Measurements from ENCODE around the gene VPS37D.
"Not testable (repeated sequence)": the region's sequence is repeated elsewhere in the genome, so short reads cannot be mapped to it uniquely, and the experiment has no call there.

VPS37D gene

GRCh38 chr7:73667344-73668102, at the start of gene VPS37D:
VPS37D (plus strand) TSS chr7:73667831; CDS start chr7:73667959, 128 bp downstream.
- peak; percentile 95 for DNase-seq (ENCODE audit: low spot score)

GRCh38 chr7:73618538-73618937, 49.1 kb upstream of the VPS37D start:
- DNase-seq (ENCODE audit: low spot score): no peak

DNA sequence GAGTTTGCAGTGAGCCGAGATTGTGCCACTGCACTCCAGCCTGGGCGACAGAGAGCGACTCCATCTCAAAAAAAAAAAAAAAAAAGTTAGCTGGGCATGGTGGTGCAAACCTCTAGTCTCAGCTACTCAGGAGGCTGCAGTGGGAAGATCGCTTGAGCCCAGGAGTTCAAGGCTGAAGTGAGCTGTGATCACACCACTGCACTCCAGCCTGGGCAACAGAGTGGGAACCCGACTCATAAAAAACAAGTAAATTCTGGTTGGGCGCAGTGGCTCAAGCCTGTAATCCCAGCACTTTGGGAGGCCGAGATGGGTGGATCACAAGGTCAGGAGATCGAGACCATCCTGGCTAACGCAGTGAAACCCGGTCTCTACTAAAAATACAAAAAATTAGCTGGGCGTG, 48.2 kb upstream of the VPS37D start:
- DNase-seq (ENCODE audit: low spot score): not testable (repeated sequence)

DNA sequence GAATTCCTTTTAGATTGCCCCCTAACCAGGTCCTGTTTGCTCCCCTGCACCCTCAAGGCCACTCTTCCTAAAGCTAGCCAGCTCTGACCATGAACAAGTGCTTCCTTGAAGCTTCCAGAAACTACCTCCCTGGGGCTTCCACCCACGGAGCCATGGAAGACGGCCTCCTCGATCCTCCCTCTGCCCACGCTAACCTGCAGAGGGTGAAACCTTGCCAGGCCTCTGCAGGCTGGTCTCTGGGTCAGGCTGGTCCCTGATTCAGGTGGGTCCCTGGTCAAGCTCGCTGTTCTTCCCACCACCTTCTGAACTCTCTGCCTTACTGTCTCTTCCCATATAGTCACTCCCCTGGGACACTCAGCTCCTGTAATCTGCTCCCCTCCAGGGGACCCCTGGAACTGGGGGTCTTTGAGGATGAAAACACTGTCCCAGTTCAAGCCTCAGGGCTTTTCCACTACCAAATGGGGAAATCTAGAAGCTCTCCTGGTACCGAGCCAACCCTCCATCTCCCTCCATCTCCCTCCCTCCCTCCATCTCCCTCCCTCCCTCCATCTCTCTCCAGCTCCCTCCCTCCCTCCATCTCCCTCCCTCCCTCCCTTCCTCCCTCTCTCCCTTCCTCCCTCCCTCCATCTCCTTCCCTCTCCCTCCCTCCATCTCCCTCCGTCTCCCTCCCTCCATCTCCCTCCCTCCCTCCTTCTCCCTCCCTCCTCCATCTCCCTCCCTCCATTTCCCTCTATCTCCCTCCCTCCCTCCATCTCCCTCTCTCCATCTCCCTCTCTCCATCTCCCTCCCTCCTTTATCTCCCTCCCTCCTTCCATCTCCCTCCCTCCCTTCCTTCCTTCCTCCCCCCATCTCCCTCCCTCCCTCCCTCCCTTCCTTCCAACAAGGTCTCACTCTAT, 46.2 kb upstream of the VPS37D start:
- no peak for DNase-seq (ENCODE audit: low spot score)

GRCh38 chr7:73622527-73622908, 45.1 kb upstream of the VPS37D start:
- no peak for DNase-seq (ENCODE audit: low spot score)

DNA sequence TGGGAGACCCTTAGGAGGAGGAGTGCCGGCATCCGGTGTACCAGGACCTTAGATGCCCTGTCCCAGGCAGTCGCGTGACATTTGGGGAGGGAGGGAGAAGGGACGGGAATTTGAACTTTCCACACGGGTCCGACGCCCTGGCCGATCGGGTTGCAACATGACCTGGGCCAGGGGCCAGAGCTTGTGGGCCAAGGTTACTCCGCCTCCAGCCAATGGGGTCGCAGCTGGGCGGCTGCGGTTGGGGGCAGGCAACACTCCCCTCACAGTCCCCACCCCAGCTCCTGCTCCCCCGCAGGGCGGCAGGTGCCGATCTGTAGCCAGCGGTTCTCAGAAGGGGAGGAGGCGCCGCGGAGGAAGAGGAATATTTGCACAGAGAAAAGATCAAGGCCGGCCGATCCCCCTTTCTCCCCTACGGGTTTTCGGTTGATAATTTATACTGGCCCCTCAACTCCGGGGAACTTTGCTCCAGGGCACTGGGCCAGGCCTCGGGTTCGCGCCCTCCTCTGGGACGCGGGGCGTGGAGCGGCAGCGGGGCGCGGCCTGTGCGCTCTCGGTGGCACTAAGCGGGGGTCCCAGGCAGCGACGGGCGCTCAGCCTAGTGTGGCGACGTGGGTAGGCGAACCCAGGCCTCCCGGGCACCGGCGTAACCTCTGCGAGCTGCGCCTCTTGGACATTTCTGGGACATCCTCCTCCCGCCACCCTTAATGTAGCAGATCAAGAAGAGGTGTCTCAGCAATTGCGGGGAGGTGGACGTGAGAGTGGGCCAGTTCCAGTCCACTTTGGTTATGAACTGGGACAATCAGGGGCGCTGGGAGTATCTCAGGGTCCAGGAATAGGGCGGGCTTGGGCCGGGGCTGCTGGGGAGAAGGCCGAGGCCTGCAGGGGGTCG, 44.5 kb upstream of the VPS37D start:
- DNase-seq (ENCODE audit: low spot score): peak; percentile 48

DNA sequence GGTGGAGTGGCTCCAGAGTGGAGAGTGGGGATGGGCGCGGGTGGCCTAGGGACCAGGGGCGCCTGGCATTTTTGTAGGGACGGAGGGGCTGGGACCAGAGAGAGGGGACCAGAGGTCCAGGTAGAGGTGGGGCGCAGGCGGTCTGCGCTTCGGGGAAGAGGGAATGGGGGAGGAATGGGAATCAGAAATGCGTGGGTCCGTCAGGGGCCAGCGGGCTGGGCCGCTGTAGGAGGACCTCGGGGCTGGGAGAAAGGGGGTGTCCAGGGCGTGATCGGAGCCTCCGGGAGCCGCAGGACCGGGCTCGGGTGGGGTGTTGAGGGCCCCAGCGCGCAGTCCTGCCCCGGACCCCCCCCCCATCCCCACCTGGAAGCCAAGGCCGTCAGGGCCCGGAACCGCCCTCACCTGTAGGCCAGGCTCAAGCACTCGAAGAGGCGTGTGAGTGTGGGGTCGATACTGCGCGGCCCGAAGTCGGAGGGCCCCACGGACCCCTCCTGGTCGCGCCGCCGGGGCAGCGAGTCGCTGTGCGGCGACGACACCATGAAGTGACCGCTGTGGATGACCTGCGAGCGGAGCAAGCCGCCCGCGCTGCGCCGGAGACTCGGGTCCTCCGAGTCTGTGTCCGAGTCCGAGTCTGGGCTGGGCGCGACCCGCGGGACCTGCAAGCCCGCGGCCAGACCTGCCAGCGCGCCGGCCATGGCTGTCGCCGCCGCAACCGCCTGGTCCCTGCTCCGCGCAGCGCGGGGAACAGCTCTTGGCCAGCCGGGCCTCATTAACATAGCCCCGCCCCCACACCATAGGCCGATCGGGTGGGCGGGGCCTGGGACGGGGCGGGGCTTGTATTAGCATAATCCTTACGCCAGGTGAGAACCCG, 43.6 kb upstream of the VPS37D start, which contains the start of gene MLXIPL:
MLXIPL (minus strand) TSS at position 725 of the 871 bp plus-strand sequence; CDS start at position 695, 30 bp downstream.
- DNase-seq (ENCODE audit: low spot score): peak; percentile 96

DNA sequence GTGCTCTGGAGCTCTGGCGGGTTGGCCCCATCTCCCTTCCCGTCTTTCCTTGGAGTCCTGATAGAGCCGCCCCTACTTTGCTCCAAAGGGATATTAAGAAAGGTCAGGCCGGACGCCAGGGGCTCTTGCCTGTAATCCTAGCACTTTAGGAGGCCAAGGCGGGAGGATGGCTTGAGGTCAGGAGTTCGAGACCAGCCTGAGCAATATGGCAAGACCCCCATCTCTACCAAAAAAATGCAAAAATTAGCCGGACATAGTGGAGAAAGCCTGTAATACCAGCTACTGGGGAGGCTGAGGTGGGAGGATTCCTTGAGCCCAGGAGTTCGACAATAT, 43.0 kb upstream of the VPS37D start:
- DNase-seq (ENCODE audit: low spot score): no peak

- DNase-seq (ENCODE audit: low spot score): no peak
Measured at GRCh38 chr7:73625276-73625675, 42.4 kb upstream of the VPS37D start.

GRCh38 chr7:73626814-73627213, 40.8 kb upstream of the VPS37D start:
- no peak for DNase-seq (ENCODE audit: low spot score)

- DNase-seq (ENCODE audit: low spot score): no peak
Measured at GRCh38 chr7:73628504-73628903, 39.1 kb upstream of the VPS37D start.

DNA sequence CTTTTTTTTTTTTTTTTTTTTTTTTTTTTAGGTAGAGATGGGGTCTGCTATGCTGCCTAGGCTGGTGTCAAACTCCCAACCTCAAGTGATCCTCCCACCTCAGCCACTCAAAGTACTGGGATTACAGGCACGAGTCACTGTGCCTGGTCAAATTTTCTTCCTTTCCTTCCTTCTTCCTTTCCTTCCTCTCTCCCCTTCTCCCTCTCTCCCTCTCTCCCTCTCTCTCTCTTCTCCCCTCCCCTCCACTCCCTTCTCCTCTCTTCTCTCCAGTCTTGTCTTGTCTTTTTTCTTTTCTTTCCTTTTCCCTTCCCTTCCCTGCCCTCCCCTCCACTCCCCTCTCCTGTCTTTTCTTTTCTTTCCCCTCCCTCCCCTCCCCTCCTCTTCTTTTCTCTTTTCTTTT, 36.1 kb upstream of the VPS37D start:
- DNase-seq (ENCODE audit: low spot score): no peak

- no peak for DNase-seq (ENCODE audit: low spot score)
Measured at GRCh38 chr7:73633323-73633722, 34.3 kb upstream of the VPS37D start.

DNA sequence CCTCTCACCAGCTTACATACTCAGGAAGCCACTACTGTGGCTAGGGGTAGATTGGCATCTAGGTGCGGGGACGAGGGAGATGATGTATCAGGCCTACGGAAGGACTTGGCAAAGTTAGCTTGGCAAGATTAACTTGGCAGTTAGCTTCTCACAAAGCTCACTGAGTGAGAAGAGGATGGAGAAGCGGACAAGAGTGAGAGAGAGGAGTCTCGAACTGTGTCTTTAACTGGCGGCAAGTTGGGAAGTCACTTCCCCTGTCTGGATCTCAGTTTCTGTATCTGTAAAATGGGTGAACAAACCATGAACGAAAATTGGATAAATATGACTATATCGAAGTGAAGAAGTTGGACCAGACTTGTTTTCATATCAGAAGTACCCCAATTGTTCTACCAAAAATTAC, 33.8 kb upstream of the VPS37D start:
- DNase-seq (ENCODE audit: low spot score): no peak

DNA sequence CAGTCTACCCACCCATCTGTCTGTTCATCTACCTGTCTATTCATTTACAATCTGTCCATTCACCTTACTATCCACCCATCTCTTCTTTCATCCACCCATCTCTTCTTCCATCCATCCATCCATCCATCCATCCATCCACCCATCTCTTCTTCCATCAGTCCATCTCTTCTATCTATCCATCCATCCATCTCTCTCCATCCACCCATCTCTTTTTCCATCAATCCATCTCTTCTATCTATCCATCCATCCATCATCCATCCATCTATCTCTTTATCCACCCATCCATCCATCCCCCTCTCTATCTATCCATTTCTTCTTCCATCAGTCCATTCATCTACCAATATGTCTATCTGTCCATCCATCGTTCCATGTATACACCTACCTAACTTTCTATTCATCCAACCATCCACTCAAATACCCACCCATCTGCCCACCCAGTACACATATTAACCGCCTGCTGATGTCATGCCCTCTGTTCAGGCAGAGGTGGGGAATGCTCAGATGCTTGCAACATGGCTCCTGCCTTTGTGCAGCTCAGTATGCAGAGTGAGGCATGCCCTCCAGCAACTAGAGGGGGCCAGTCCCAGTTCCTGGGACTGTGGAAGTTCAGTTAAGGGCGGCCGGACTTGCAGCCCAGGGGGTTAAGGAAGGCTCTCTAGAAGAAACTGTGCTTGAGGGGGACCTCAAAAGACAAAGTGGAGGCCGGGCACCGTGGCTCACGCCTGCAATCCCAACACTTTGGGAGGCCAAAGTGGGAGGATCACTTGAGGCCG, 32.0 kb upstream of the VPS37D start:
- no peak for DNase-seq (ENCODE audit: low spot score)

- no peak for DNase-seq (ENCODE audit: low spot score)
Measured at GRCh38 chr7:73638911-73639310, 28.7 kb upstream of the VPS37D start.

DNA sequence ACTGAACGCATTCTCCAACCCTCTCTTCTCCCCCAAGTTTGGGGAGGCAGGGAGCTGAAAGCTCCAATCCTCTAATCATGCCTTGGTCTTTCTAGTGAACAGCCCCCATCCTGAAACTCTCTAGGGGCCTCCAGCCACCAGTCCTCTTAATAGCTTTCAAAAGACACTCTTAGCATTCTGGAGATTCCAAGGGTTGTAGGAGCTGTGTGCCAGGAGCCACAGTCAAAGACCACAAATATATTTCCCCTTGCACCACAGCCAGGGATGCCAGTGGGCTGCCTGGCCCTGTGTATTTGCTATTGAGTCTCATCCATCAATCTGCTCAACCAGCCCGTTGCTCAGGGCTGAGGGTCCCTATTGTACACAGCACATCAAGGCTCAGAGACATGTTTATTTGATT, 24.8 kb upstream of the VPS37D start:
- no peak for DNase-seq (ENCODE audit: low spot score)

DNA sequence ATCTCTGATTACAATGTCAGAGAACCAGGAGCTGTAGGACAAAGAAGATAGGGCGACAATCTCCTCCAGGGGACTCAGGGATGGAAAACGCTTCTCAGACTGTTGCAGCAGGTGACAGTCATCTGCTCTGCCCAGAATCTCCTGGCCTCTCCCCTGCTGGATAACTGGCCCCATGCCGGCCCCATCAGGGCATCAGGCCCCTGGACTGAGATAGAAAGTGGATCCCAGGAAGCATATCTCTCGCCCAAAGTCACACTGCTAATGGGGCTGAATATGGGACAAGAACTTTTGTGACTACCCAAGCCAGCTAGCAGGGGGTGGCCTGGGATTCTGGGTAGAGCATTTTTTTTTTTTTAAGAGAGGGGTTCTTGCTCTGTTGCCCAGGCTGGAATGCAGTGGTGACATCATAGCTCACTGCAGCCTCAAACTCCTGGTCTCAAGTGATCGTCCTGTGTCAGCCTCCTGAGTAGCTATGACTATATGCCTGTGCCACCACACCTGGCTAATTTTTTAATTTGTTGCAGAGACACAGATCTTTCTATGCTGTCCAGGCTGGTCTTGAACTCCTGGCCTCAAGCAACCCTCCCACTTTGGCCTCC, 22.8 kb upstream of the VPS37D start:
- DNase-seq (ENCODE audit: low spot score): no peak

GRCh38 chr7:73645643-73646174, 21.9 kb upstream of the VPS37D start:
- DNase-seq (ENCODE audit: low spot score): no peak
